NCI-H2081 (cell line): ENCODE measurements around the gene FAT2.
A peak's percentile ranks its signal among the peaks of the same experiment; 100 is the strongest.
"Not testable (repeated sequence)": the region's sequence is repeated elsewhere in the genome, so short reads cannot be mapped to it uniquely, and the experiment has no call there.

Experiments
- DNase-seq, 2 experiments: peaks; one replicate each; lab custom pipeline; 2025; lab: John Stamatoyannopoulos, UW

Gene FAT2

GRCh38 chr5:151580858-151581257 lies 10.3 kb downstream of the FAT2 start:
- no peak for DNase-seq

- no peak for DNase-seq
These were observed 10.9 kb downstream of the FAT2 start for GRCh38 chr5:151580239-151580638.

- not testable (repeated sequence) for DNase-seq
These were observed 12.0 kb downstream of the FAT2 start for GRCh38 chr5:151579146-151579545.

- no peak for DNase-seq
These were observed 12.7 kb downstream of the FAT2 start for GRCh38 chr5:151578326-151579025.

- DNase-seq, result no peak
These were observed 13.6 kb downstream of the FAT2 start for GRCh38 chr5:151577566-151577965.

- no peak for DNase-seq
These were observed 16.6 kb downstream of the FAT2 start for GRCh38 chr5:151574444-151574996.

GRCh38 chr5:151572657-151573368 lies 18.3 kb downstream of the FAT2 start:
- DNase-seq, result no peak

- no peak for DNase-seq
These were observed 19.6 kb downstream of the FAT2 start for GRCh38 chr5:151571270-151572173.

GRCh38 chr5:151570512-151571269 lies 20.4 kb downstream of the FAT2 start:
- DNase-seq, result peak in 1 of 2 experiments; percentile 1

GRCh38 chr5:151570058-151570457 lies 21.1 kb downstream of the FAT2 start:
- DNase-seq, result no peak

- no peak for DNase-seq
These were observed 21.7 kb downstream of the FAT2 start for GRCh38 chr5:151569132-151570046.

GRCh38 chr5:151568036-151568435 lies 23.1 kb downstream of the FAT2 start:
- no peak for DNase-seq

- no peak for DNase-seq
These were observed 25.2 kb downstream of the FAT2 start for GRCh38 chr5:151565971-151566370.

GRCh38 chr5:151562019-151562707 lies 29.0 kb downstream of the FAT2 start:
- peak; percentile 25 to 63 for DNase-seq

GRCh38 chr5:151557951-151558350 lies 33.2 kb downstream of the FAT2 start:
- no peak for DNase-seq

GRCh38 chr5:151557466-151557865 lies 33.7 kb downstream of the FAT2 start:
- no peak for DNase-seq

GRCh38 chr5:151556806-151557205 lies 34.3 kb downstream of the FAT2 start:
- no peak for DNase-seq

- DNase-seq, result no peak
These were observed 35.2 kb downstream of the FAT2 start for GRCh38 chr5:151555760-151556576.

- no peak for DNase-seq
These were observed 37.4 kb downstream of the FAT2 start for GRCh38 chr5:151553695-151554094.
